ENCODE data around the gene FATE1.

FATE1 gene

DNA sequence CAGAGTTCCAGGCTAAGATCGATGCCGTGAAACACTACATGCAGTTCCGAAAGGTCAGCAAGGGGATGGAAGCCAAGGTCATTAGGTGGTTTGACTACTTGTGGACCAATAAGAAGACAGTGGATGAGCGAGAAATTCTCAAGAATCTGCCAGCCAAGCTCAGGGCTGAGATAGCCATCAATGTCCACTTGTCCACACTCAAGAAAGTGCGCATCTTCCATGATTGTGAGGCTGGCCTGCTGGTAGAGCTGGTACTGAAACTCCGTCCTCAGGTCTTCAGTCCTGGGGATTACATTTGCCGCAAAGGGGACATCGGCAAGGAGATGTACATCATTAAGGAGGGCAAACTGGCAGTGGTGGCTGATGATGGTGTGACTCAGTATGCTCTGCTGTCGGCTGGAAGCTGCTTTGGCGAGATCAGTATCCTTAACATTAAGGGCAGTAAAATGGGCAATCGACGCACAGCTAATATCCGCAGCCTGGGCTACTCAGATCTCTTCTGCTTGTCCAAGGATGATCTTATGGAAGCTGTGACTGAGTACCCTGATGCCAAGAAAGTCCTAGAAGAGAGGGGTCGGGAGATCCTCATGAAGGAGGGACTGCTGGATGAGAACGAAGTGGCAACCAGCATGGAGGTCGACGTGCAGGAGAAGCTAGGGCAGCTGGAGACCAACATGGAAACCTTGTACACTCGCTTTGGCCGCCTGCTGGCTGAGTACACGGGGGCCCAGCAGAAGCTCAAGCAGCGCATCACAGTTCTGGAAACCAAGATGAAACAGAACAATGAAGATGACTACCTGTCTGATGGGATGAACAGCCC lies 28.0 kb downstream of the FATE1 start:
- DNase-seq: no peak

DNA sequence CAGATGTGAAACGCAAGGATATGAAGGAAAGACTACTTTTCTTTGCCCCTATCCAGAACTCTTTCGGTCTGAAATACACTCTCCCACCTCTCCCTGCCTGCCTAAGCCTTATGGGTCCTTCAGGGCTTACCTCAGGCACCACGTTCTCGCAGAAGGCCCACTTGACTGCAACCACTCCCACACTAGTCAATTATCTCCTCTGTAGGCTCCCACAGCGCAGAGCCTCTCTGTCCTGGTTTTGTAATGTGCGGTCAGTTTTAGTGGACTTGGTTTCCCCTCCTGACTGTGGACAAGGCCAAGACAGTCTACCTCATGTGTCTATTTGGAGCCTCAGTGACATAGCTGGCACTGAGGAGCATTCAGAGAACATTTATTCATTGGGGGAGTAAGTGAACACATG lies 29.8 kb downstream of the FATE1 start:
- DNase-seq: no peak

DNA sequence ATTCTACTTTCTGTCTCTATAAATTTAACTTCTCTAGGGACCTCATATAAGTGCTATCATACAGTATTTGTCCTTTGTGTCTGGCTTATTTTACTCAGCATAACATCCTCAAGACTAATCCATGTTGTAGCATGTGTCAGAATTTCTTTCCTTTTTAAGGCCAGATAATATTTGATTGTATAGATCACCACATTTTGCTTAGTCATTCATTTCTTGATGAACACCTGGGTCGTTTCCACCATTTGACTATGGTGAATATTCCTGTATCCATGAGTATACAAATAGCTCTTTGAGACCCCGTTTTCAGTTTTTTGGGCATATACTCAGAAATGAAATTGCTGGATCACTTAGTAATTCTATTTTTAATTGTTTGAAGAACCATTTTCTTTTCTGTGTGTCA lies 30.7 kb downstream of the FATE1 start:
- no peak for DNase-seq

DNA sequence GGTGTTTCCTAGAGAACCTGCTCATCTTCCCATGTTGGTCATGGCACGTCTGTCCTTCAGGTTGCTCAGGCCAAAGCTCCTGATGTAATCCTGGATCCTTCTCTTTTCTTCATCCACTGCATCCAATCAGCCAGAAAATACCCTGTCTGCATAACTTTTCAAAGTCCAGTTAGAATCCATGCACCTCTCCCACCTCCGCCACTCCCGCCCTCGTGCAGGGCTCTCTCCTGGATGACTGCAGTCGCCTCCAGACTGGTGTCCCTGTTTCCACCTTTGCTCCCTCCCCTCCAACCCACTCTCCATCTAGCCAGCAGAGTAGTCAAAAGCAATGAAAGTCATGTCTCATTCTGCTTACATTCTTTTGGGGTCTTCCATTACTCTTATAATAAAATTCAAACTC lies 34.7 kb downstream of the FATE1 start:
- DNase-seq: no peak

DNA sequence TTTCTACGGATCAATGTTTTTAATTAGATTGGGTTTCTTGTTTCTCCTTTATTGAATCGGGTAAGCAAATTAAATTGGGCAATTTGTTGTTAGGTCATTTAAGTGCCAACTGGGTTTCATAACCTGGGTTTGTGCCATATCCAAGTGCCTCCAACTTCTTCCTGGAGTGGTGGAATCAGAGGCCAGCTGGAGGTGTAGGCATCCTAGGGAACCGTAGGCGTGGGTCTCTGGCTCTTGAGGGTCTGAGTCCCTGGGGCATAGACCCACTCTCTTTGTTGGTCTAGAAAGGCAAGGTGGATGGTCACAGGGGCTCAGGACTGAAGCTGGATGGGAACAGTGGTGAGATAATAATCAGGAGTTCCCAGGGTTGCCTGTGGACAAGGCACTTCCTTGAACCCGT lies 37.0 kb downstream of the FATE1 start:
- no peak for DNase-seq

DNA sequence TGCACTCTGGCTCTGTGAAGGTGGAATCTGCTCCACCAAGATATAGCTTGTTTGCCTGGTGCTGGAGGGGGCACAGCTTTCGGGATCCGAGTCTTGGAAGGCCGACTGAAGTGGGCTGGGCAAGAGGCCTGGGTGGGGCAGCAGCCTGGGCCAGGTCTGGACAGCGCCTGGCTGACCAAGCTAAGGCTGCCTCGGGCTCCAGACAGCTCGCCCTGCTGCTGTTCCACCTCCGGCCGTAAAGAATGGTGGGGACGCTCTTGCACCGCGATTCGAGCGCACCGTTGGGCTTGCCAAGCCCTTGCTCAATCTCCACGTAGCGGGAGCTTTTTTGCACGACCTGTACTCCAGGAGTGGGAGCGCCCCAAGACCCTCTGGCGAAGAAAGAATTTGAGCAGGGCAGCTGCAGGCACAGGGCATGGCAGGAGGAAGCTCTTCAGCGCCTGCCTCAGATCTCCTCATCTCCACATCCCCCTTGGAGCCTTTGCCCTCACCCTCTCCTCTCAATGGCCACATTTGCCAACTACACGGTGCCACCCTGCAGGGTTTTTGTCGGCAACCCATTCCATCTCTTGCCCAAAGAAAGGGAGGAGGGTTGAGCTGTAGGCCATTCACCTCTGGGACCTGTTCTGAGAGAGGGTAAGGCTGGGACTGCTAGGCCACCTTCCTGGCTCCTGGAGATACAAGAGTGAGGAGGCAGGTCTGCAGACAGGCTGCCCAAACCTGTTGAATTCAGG lies 37.6 kb downstream of the FATE1 start:
- DNase-seq: no peak

DNA sequence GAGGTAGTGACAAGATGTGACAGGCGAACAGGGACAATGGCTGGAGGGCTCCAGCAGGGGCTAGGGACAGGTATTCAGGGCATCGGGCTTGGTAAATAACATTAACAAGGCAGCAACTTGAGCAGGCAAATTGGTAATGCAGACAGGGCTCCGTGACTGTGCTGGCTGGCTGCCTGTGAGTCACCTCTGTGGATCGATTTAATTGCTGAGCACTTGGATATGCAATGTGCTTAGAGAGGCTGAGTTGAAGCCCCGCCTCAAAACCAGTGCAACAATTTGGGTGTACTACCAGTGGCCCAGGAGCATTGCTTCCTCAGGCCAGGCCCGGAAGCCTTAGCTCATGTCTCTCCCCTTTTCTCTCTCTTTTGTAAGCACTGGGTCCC lies 38.2 kb downstream of the FATE1 start:
- no peak for DNase-seq

DNA sequence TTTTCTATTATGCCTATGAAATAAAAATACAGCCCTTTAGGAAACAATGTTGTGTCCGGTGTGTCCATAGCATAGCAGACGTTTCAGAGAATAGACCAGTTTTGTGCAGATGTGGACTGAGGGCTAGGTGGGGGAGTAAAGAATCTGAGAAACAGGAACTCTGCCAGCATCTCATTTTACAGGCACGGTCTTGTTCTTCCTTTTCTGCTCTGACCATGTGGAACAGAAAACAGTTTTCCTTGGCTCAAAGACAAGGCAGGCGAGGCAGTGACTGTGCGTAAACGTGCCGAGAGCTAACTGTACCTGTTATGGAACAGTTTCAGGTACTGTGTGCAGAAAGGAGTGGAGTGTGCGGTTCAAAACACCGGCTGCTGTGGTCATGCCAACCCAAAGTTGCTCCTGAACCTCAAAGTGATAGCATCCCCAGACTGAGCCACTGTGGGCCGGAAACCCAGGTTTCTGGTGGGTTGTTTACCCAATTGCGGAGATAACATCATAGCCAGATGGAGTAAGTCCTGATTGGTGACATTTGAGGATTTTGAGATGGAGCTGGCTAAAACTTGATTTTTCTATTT lies 38.9 kb downstream of the FATE1 start:
- no peak for DNase-seq

DNA sequence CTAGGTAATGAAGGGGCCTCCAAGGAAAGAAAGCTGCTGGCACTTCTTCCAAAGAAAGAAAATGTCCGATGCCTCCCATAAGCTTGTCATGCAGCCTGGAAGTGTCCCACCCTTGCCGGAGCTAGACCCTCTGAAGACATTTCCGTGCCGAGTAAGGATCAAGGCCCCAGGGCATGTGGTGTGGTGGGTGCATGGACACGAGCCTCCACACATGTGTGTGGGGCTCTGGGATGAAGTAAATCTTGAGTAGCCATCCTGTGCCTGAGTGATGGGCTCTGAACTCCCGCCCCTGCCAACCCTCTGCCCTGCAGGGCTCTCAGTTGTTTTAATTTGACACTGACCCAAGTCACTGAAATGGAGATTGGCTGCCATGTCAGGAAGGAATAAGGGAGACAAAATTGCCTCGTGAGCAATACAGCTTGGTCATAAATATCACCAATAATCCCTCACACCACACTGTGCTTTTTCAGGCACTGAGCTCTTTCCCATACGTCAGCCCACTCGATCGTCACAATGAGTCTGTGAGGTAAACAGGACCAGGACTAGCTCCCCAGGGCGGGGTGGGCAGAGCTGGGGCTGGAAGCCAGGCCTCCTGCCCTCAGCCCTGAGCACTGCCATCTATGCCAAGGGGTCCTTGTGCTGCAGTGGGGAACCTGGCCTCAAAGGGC lies 43.3 kb downstream of the FATE1 start:
- no peak for DNase-seq

DNA sequence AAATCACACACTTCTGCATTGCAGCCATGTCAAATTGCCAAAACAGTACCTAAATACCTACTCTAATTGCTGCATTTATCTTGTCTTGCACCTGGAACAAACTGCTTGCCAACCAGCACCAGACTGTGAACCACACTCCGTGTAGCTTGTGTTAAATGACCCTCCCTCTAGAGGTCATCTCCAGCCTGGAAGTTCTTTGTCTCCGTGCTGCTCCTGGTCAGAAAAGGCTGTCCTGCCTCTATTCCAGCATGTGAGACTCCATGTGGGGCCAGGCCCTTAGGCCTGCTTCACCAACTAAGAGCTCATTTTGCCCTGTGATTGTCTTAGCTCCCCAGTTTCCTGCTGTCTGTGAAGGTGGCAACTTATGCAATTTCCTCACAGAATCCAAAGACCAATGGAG lies 47.0 kb downstream of the FATE1 start:
- DNase-seq: no peak

DNA sequence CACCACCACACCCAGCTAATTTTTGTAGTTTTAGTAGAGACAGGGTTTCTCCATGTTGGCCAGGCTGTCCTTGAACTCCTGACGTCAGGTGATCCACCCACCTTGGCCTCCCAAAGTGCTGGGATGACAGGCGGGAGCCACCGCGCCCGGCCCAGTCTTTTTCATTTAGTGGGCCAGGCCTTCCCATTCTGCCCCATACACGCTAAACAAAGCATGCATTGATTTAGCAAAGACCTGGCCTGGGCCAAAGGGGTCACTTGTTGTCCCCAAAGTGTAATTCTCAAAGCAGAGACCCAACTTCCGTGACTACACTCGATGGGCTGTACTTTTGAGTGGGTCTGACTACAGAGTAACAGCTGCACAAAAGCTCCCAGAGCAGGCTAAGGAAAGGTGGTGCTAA lies 47.9 kb downstream of the FATE1 start:
- DNase-seq: no peak

DNA sequence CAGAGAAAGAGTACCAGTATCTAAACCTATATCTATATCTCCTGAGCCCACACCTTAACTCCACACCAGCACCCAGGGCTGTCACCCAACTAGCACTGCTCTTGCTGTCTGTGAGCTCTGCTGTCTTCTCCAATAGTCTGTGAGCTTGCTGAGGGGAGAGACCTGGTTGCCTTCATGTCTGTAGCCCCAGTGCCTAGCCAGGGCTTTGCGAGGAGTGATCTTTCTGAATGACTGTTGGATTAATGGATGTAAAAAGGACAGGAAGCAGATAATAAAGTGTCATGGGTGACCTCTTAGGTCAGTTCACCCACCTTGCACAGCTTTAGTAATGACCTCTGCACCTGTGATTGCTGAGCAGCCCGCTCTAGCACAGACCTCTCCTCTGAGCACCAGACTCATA lies 49.2 kb downstream of the FATE1 start:
- DNase-seq: no peak

DNA sequence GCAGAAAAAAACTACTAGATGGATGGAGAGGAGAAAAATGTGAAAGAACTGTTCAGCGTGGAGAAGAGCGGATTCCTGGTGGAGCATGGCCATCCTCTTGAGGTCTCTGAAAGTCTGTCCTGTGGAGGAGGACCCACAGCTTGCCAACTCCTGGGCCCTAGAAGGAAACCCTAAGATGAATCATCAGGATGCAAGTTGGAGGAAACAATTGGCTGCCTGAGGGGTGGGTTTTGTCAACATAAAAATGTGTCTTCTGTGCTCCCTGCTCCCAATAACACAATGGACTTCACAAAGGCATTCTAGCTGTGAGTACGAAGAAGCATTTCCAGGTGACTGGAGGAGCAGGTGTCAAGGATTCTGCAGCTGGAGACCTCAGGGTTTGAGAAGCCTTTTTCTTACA lies 55.9 kb downstream of the FATE1 start:
- no peak for DNase-seq

All from T-helper 9 cell (primary cell).